Astrocyte of the spinal cord (primary cell): ENCODE data around the gene MARCKSL1.

Source experiments
- DNase-seq: peaks from one replicate; pipeline ENCODE4 v3.0.0; 2011; ENCODE audit warnings: low read depth, low spot score
- H3K4me3 ChIP-seq: 2 replicates; pipeline ENCODE4 v1.5.1; 2011; ENCODE audit warnings: low read depth, mild to moderate bottlenecking, low read length, moderate library complexity
- CTCF ChIP-seq: IDR thresholded peaks from 2 replicates; pipeline ENCODE4 v1.5.1; 2012; ENCODE audit warnings: low read depth, mild to moderate bottlenecking, low read length, inconsistent platforms
- in situ Hi-C: cut with HindIII; loops from 2 replicates; pipeline ENCODE4 v1.10.0; 2017; ENCODE audit warnings: low sequenced_read_pairs

Gene MARCKSL1

GRCh38 chr1:32321712-32322291, 14.2 kb downstream of the MARCKSL1 start:
- in situ Hi-C loops: no loop called here
- no peak for TF ChIP-seq CTCF
- no peak for DNase-seq
- H3K4me3 ChIP-seq: no peak overlapping the region

- no peak for DNase-seq
- in situ Hi-C loops: no loop called here
- no peak for TF ChIP-seq CTCF
- no peak overlapping the region for H3K4me3 ChIP-seq
Measured at GRCh38 chr1:32318127-32318869, 17.7 kb downstream of the MARCKSL1 start.

- in situ Hi-C loops: no loop called here
- DNase-seq: no peak
- H3K4me3 ChIP-seq: no peak overlapping the region
- no peak for TF ChIP-seq CTCF
Measured at GRCh38 chr1:32316903-32317277, 19.1 kb downstream of the MARCKSL1 start.

- DNase-seq: no peak
- in situ Hi-C loops: no loop called here
- no peak overlapping the region for H3K4me3 ChIP-seq
- no peak for TF ChIP-seq CTCF
Measured at GRCh38 chr1:32311709-32312393, 24.2 kb downstream of the MARCKSL1 start.

- no peak overlapping the region for H3K4me3 ChIP-seq
- in situ Hi-C loops: no loop called here
- TF ChIP-seq CTCF: no peak
- no peak for DNase-seq
Measured at GRCh38 chr1:32309960-32310359, 26.1 kb downstream of the MARCKSL1 start.

- in situ Hi-C loops: no loop called here
- no peak for DNase-seq
Measured at GRCh38 chr1:32307324-32307723, 28.7 kb downstream of the MARCKSL1 start.

More at GRCh38 chr1:32307324-32307723, 28.7 kb downstream of the MARCKSL1 start:
- H3K4me3 ChIP-seq: no peak overlapping the region
- no peak for TF ChIP-seq CTCF
